ENCODE results near the gene DNMBP.
A peak's percentile ranks its signal among the peaks of the same experiment; 100 is the strongest.

DNMBP gene, protein sequence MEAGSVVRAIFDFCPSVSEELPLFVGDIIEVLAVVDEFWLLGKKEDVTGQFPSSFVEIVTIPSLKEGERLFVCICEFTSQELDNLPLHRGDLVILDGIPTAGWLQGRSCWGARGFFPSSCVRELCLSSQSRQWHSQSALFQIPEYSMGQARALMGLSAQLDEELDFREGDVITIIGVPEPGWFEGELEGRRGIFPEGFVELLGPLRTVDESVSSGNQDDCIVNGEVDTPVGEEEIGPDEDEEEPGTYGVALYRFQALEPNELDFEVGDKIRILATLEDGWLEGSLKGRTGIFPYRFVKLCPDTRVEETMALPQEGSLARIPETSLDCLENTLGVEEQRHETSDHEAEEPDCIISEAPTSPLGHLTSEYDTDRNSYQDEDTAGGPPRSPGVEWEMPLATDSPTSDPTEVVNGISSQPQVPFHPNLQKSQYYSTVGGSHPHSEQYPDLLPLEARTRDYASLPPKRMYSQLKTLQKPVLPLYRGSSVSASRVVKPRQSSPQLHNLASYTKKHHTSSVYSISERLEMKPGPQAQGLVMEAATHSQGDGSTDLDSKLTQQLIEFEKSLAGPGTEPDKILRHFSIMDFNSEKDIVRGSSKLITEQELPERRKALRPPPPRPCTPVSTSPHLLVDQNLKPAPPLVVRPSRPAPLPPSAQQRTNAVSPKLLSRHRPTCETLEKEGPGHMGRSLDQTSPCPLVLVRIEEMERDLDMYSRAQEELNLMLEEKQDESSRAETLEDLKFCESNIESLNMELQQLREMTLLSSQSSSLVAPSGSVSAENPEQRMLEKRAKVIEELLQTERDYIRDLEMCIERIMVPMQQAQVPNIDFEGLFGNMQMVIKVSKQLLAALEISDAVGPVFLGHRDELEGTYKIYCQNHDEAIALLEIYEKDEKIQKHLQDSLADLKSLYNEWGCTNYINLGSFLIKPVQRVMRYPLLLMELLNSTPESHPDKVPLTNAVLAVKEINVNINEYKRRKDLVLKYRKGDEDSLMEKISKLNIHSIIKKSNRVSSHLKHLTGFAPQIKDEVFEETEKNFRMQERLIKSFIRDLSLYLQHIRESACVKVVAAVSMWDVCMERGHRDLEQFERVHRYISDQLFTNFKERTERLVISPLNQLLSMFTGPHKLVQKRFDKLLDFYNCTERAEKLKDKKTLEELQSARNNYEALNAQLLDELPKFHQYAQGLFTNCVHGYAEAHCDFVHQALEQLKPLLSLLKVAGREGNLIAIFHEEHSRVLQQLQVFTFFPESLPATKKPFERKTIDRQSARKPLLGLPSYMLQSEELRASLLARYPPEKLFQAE (N-terminal part only)

GRCh38 chr10:100009793-100010676 is at the start of gene DNMBP:
TSS of gene DNMBP (minus strand) at chr10:100009947. CDS start at chr10:99972124, 37,823 bp downstream.
- peak; percentile 48 to 67 for DNase-seq

DNA sequence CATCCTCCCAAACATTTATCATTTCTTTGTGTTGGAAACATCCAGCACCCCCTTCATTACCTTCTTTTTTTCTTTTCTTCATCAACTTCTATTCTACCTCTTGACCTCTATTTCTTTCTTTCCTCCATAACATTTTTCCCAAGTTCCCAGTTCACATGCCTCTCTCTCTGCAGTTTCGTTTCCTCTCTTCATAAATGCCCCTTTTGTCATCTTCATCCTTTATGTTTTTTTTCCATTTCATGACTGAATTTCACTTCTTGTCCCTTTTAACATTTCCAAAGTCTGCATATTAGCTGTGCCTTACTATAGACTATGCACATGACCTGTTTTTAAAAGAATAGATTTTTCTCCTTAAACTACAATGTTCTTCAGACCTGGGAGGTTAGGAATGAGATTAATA is 48.2 kb upstream of the DNMBP start:
- DNase-seq: no peak

GRCh38 chr10:100053686-100054460 is 44.1 kb upstream of the DNMBP start:
- DNase-seq: no peak

GRCh38 chr10:100046021-100046486 is 36.3 kb upstream of the DNMBP start:
- peak; percentile 44 to 55 for DNase-seq

DNA sequence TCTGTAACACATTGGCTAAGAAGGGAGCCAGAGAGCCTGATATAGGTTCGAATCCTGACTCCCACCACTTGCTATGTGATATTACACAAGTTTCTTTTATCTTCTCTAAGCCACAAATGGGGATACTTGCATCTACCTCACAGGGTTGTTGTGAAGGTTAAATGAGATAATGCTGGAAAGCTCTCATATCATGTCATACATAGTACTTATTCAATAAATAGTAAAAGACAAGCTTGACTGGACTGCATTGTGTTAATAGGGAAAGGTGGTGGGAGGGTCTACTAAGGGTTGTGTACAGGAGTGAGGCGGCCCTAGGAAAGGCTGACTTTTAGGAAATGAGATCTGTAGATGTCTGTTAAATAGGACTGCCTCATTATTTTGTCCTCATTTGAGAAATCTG is 35.8 kb upstream of the DNMBP start:
- DNase-seq: no peak

GRCh38 chr10:100043796-100044195 is 34.0 kb upstream of the DNMBP start:
- DNase-seq: no peak

DNA sequence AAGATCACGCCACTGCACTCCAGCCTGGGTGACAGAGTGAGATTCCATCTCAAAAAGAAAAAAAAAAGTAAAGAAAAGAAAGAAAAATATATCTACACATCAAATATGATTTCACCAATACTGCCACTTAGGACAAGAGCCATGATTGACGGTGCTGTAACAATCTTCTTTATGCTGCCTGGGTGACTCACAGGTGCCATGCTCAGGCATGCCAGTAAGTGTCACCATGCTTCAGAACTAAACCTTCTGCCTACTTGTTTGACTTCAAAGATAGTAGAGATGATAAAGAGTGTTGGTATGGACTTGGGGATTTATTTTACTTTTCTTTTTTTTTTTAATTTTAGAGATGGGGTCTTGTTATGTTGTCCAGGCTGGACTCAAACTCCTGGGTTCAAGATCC is 33.6 kb upstream of the DNMBP start:
- no peak for DNase-seq

- DNase-seq: no peak
Observed at GRCh38 chr10:100041306-100042002, 31.7 kb upstream of the DNMBP start.

DNA sequence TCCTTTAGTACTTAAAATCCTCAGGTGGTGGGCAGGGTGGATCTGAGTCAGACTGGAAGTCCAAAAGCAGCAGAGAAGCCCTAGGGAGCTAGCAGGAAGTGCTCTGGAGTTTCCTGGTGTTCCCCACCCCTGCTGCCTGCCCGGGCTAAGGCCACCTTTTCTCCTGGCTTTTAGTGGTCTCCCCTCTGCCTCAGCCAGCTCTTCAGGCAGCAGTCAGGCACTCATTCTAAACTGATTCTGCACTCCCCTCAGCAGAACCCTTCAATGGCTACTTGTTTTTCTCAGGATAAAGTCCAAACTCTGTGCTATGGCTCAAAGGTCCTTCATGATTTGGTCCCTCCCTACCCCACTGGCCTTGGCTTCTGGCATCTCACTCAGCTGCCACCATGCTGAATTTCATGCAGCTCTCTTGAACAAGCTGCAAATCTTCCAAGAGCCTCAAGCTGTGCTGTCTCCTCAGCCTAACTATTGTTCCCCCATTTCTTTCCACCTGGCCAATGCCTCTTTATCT is 28.9 kb upstream of the DNMBP start:
- DNase-seq: no peak

DNA sequence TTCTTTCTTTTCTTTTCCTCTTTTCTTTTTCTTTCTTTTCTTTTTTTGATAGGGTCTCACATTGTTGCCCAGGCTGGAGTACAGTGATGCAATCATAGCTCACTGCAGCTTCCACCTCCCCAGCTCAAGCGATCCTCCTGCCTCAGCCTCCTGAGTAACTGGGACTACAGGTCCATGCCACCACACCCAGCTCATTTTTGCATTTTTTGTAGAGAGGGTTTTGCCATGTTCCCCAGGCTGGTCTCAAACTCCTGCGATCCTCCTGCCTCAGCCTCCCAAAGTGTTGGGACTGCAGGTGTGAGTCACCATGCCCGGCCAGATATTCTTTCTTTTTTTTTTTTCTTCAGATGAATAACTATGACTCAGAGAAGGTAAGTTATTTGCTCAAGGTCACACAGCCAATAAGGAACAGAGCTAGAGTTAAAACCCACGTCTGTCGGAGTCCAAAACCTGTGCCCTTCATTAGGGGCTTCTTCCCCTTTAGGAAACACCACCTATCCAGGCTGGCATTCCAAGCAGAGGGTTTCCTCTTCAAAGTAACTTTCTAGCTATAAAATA is 28.1 kb upstream of the DNMBP start:
- DNase-seq: no peak

GRCh38 chr10:100036850-100037249 is 27.1 kb upstream of the DNMBP start:
- no peak for DNase-seq

- no peak for DNase-seq
Observed at GRCh38 chr10:100033766-100034418, 24.1 kb upstream of the DNMBP start.

- DNase-seq: no peak
Observed at GRCh38 chr10:100027416-100027815, 17.7 kb upstream of the DNMBP start.

DNA sequence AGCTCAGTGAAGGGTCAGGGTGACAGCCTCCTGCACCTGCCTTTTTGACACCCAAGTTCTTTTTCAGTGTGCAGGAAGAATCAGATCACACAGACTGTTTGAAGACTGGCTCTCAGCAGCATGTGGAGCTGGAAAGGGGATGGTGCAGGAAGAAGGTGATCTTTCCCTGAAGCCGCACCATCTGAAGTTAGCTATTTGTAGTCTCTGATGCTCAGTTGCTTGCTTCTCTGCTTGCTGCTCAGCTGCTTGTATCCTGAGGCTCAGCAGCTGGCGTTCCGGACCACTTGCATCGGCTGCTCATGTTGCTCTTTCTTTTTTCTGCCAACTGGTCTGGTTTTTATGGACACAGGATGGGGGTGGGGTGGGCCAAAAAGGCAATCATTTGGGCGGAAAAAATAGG is 15.8 kb upstream of the DNMBP start:
- DNase-seq: peak in 1 of 2 experiments; percentile 55

DNA sequence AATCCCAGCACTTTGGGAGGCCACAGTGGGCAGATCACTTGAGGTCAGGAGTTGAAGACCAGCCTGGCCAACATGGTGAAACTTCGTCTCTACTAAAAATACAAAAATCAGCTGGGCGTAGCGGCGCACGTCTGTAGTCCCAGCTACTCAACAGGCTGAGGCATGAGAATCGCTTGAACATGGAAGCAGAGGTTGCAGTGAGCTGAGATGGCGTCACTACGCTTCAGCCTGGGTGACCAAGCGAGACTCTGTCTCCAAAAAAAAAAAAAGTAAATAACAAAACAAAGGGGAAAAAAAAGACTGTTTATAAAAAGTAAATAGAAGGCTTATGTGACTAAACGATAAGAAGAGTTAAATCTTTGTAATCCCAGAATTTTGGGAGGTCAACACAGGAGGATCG is 15.0 kb upstream of the DNMBP start:
- no peak for DNase-seq

DNA sequence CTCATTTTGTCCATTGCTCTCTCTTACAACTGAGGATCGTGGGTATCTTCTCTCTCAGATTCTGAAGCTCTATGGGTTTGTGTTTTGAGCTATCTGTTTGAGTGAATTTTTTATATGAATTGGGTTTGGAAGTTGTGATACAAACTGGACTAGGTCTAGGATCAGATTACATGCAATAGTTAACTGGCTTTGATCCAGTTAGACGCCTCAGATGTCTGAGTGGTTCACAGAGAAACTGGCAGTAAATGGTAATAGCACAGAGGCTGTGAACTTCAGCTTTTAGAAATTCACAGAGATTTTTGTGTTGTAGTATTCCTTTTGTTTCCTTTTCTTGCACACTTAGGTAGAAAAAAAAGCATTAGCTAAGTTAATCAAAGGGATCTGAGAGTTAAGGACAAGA is 12.7 kb upstream of the DNMBP start:
- DNase-seq: no peak

DNA sequence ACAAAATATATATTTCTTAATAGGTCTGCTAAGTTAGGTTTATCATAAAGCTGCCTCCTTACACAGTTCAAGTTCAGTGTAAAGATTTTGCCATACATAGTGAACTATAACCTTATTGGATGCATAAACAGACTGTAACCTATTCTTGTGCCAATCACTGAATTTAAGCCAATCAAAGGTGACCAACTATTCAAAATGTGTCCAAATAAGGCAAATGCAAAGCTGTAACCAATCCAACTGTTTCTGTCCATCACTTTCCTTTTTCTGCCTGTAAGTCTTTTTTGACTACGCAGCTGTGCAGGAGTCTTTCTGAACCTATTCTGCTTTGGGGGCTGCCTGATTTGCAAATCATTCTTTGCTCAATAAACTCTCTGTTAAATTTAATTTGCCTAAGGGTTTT is 11.6 kb upstream of the DNMBP start:
- no peak for DNase-seq

DNA sequence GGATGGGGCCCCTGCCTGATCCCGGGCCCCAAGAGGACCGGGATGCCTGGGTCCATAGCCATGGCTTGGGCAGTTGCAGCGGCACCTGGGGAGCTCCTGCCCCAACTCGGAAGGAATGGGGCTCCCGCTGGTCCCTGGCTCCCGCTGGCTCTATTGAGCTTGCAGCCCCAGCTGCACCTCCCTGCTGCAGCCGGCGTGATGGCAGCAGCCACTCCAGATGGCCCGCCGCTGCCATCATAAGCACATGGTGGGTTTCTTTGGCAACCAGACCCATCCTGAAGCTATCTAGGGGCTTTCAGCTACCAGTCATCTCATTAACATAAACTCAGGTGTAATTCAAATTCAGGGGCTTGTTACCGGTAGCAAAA is 11.1 kb upstream of the DNMBP start:
- DNase-seq: peak in 1 of 2 experiments; percentile 6

GRCh38 chr10:100020142-100020885 is 10.6 kb upstream of the DNMBP start:
- DNase-seq: peak in 1 of 2 experiments; percentile 56

All from NCI-H2081 (cell line).